Gastroesophageal sphincter (tissue), 3 donors: ENCODE data around the gene ITPR2.

Experiments used
- EP300 ChIP-seq: sonication (generic); formaldehyde crosslinking; IDR thresholded peaks from one replicate; pipeline ENCODE4 v1.6.1; 2017; ENCODE audit warnings: antibody characterized with exemption, mild to moderate bottlenecking
- POLR2A ChIP-seq, 2 donors: fragments of 450-650 bp; IDR thresholded peaks; one replicate each; pipeline ENCODE4 v1.6.1; 2017; ENCODE audit warnings: antibody characterized with exemption in 2 of 2, mild to moderate bottlenecking in 2 of 2, moderate library complexity in 1 of 2
- POLR2AphosphoS5 ChIP-seq: sonication (generic); formaldehyde crosslinking; IDR thresholded peaks from one replicate; pipeline ENCODE4 v1.6.1; 2017; ENCODE audit warnings: antibody characterized with exemption
- TF ChIP-seq, protein P1 (sequence below), 4 experiments: fragments of 200-600 bp in 2 of 4; fragments of 450-650 bp in 2 of 4; sonication (generic) in 1 of 4; IDR thresholded peaks; one replicate each; pipeline ENCODE4 v1.5.1; 2017 to 2019; ENCODE audit warnings: antibody characterized with exemption in 4 of 4, mild to moderate bottlenecking in 2 of 4, moderate library complexity in 2 of 4

DNA sequence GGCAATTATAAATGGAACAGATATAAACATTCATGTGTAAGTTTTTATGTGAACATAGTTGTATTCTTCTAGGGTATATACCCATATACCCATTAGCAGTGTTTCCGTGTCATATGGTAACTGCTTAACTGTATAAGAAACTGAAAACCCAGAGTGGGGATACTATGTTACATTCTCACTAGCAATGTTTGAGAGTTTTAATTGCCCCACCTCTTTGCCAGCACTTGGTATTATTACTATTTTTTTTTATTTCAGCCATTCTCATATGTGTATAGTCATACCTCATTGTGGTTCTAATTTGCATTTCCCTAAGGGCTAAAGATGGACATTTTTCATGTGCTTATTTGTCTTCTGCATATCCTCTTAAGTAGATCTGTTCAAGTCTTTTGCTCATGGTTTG is 28.7 kb upstream of the ITPR2 start:
- TF ChIP-seq, protein P1, sequence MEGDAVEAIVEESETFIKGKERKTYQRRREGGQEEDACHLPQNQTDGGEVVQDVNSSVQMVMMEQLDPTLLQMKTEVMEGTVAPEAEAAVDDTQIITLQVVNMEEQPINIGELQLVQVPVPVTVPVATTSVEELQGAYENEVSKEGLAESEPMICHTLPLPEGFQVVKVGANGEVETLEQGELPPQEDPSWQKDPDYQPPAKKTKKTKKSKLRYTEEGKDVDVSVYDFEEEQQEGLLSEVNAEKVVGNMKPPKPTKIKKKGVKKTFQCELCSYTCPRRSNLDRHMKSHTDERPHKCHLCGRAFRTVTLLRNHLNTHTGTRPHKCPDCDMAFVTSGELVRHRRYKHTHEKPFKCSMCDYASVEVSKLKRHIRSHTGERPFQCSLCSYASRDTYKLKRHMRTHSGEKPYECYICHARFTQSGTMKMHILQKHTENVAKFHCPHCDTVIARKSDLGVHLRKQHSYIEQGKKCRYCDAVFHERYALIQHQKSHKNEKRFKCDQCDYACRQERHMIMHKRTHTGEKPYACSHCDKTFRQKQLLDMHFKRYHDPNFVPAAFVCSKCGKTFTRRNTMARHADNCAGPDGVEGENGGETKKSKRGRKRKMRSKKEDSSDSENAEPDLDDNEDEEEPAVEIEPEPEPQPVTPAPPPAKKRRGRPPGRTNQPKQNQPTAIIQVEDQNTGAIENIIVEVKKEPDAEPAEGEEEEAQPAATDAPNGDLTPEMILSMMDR (IDR thresholded peaks at IDR 0.05) = no peak
- TF ChIP-seq POLR2A (IDR thresholded peaks at IDR 0.05) (no peak), POLR2AphosphoS5 (no peak), EP300 (no peak)
